Activated CD4-positive, alpha-beta T cell treated with anti-CD3 and anti-CD28 coated beads for 1 hour (primary cell): Measurements from ENCODE around the gene TANC2.

Experiments
- DNase-seq: peaks from one replicate; pipeline ENCODE4 v3.0.0-alpha.2; 2020

The TANC2 gene

GRCh38 chr17:63015824-63016223 lies 49.8 kb downstream of the TANC2 start:
- DNase-seq = no peak
